ENCODE data around the gene L2HGDH. TPM values are rescaled to one million over a fixed set of nuclear protein-coding genes. Genes with fewer than 3 reads are reported as not detected.

The L2HGDH gene
- total RNA-seq, 3 donors from 2014 or later (not counting 1 experiment from before 2014, with no cell fraction given), result 4.2 to 5.6 (median 5.4) TPM

- H3K27me3 Mint-ChIP-seq (ENCODE audit: low read depth in 2 of 2), result no peaks in the 10 kb centered on the region
- no peaks in the 10 kb centered on the region for H3K9me3 ChIP-seq (ENCODE audit: control insufficient read depth, insufficient read depth, low read length)
- H3K27me3 ChIP-seq (ENCODE audit: control insufficient read depth, insufficient read depth, low read length), result no peaks in the 10 kb centered on the region
- H3K36me3 Mint-ChIP-seq, result peaks cover 10% of the 10 kb centered on the region
- H3K27ac Mint-ChIP-seq, result no peak overlapping the region
- no peak overlapping the region for H3K27ac ChIP-seq (ENCODE audit: low read length)
- WGBS (ENCODE audit: insufficient coverage), result 100% methylated on average over 1 of the region's 3 CpGs
- H3K4me3 ChIP-seq (ENCODE audit: low read length), result no peak overlapping the region
- H3K36me3 ChIP-seq (ENCODE audit: control insufficient read depth, insufficient read depth, low read length), result no peaks in the 10 kb centered on the region
- no peaks in the 10 kb centered on the region for H3K4me1 Mint-ChIP-seq
- no peaks in the 10 kb centered on the region for H3K9me3 Mint-ChIP-seq
- H3K4me3 Mint-ChIP-seq, result no peak overlapping the region
- ATAC-seq (no peak), DNase-seq (no peak)
- no peak for TF ChIP-seq CTCF (IDR thresholded peaks at IDR 0.05)
- no peaks in the 10 kb centered on the region for H3K4me1 ChIP-seq (ENCODE audit: control insufficient read depth, insufficient read depth, low read length)
- intact Hi-C loops (cut with micrococcal nuclease), result no loop called here
Measured at GRCh38 chr14:50247245-50247644, 64.8 kb downstream of the L2HGDH start.

- ATAC-seq (no peak), DNase-seq (no peak)
- H3K27me3 ChIP-seq (ENCODE audit: control insufficient read depth, insufficient read depth, low read length), result no peaks in the 10 kb centered on the region
- WGBS (ENCODE audit: insufficient coverage), result 100% methylated on average over 2 of the region's 5 CpGs
- H3K4me3 ChIP-seq (ENCODE audit: low read length), result no peak overlapping the region
- Mint-ChIP-seq H3K36me3 (no peaks in the 10 kb centered on the region), H3K4me3 (no peak overlapping the region), H3K4me1 (no peaks in the 10 kb centered on the region), H3K27me3 (ENCODE audit: low read depth in 2 of 2) (no peaks in the 10 kb centered on the region), H3K9me3 (no peaks in the 10 kb centered on the region), H3K27ac (no peak overlapping the region)
- no peaks in the 10 kb centered on the region for H3K9me3 ChIP-seq (ENCODE audit: control insufficient read depth, insufficient read depth, low read length)
- no peaks in the 10 kb centered on the region for H3K36me3 ChIP-seq (ENCODE audit: control insufficient read depth, insufficient read depth, low read length)
- H3K27ac ChIP-seq (ENCODE audit: low read length), result no peak overlapping the region
- no peak for TF ChIP-seq CTCF (IDR thresholded peaks at IDR 0.05)
- H3K4me1 ChIP-seq (ENCODE audit: control insufficient read depth, insufficient read depth, low read length), result no peaks in the 10 kb centered on the region
- intact Hi-C loops (cut with micrococcal nuclease), result no loop called here
Measured at GRCh38 chr14:50242566-50243310, 69.3 kb downstream of the L2HGDH start.

- Mint-ChIP-seq H3K36me3 (no peaks in the 10 kb centered on the region), H3K4me3 (no peak overlapping the region)
Measured at GRCh38 chr14:50242096-50242495, 69.9 kb downstream of the L2HGDH start.

More at GRCh38 chr14:50242096-50242495, 69.9 kb downstream of the L2HGDH start:
- H3K4me1 Mint-ChIP-seq, result no peaks in the 10 kb centered on the region
- TF ChIP-seq CTCF (IDR thresholded peaks at IDR 0.05), result no peak
- intact Hi-C loops (cut with micrococcal nuclease), result no loop called here
- DNase-seq, result no peak
- H3K4me1 ChIP-seq (ENCODE audit: control insufficient read depth, insufficient read depth, low read length), result no peaks in the 10 kb centered on the region
- H3K27me3 Mint-ChIP-seq (ENCODE audit: low read depth in 2 of 2), result no peaks in the 10 kb centered on the region
- no peaks in the 10 kb centered on the region for H3K9me3 Mint-ChIP-seq
- H3K4me3 ChIP-seq (ENCODE audit: low read length), result no peak overlapping the region
- no peaks in the 10 kb centered on the region for H3K36me3 ChIP-seq (ENCODE audit: control insufficient read depth, insufficient read depth, low read length)
- 100% methylated on average over 1 of the region's 1 CpG for WGBS (ENCODE audit: insufficient coverage)
- H3K27ac ChIP-seq (ENCODE audit: low read length), result no peak overlapping the region
- no peak for ATAC-seq
- H3K27me3 ChIP-seq (ENCODE audit: control insufficient read depth, insufficient read depth, low read length), result no peaks in the 10 kb centered on the region
- no peaks in the 10 kb centered on the region for H3K9me3 ChIP-seq (ENCODE audit: control insufficient read depth, insufficient read depth, low read length)
- H3K27ac Mint-ChIP-seq, result no peak overlapping the region
